ENCODE data around the gene CDKAL1. TPM values are rescaled to one million over a fixed set of nuclear protein-coding genes. Genes with fewer than 3 reads are reported as not detected.

Gene CDKAL1
- total and polyA plus RNA-seq, 10 of the 15 experiments (the other 5 are each of a cell fraction or from before 2014, with no cell fraction given) = 10.7 to 26.9 (median 17.3) TPM

DNA sequence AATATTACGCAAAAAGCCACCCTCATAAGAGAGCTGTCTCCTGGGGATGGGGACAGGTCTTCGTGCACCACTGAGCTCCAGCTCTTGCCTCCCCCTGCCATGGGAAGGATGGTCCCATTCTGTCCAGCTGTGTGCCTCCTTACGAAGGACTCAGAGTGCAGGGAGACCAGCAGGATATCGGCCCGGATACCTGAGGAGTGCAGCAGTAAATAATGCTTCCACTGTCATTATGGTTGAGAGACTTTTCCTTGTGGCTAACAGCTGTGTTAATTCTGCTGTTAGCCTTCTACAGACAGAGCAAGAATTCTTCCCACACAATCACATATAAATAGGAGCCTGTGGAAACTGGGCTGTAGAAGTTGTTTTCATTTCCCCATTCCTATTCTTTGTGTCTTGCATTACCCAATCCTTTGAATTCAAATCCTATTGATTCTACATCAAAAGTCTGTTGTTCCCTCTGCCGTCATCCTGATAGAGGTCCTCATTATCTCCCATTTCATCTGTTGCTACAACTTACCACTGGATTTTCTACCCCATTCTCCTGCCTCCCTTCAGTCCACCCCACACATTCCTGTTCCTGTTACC lies 694.7 kb downstream of the CDKAL1 start:
- Histone ChIP-seq H3K4me2 (ENCODE audit: control insufficient read depth, insufficient read depth) (no peak overlapping the region), H3K9ac (ENCODE audit: control insufficient read depth, insufficient read depth, low read length) (no peak overlapping the region), H3K27me3 (replicated peaks in 1 of 2; ENCODE audit: control insufficient read depth in 2 of 2, insufficient read depth in 2 of 2, low read length in 1 of 2) (no peaks in the 10 kb centered on the region), H3K4me3 (no peak overlapping the region), H2AFZ (ENCODE audit: control insufficient read depth, low read depth, low read length) (no peak overlapping the region), H4K20me1 (ENCODE audit: control insufficient read depth, insufficient read depth) (no peaks in the 10 kb centered on the region), H3K4me1 (ENCODE audit: control insufficient read depth, insufficient read depth, low read length) (no peaks in the 10 kb centered on the region), H3K27ac (ENCODE audit: control insufficient read depth, insufficient read depth) (no peak overlapping the region), H3K36me3 (ENCODE audit: control insufficient read depth in 2 of 2, insufficient read depth in 2 of 2, low read length in 1 of 2) (peaks cover 0 to 6% of the 10 kb centered on the region in 2 experiments; a peak in 2 of 4 replicates), H3K9me3 (replicated peaks; ENCODE audit: control insufficient read depth, insufficient read depth, low read length) (peaks cover 4% of the 10 kb centered on the region; the same call in 2 of the 3 replicates), H3K79me2 (ENCODE audit: control insufficient read depth, insufficient read depth, low read length) (no peaks in the 10 kb centered on the region)
- intact Hi-C loops (cut with micrococcal nuclease; ENCODE audit: unreplicated experiment) (no loop called here), in situ Hi-C loops (cut with MboI) (no loop called here)
- TF ChIP-seq GATAD2B (conservative IDR thresholded peaks at IDR 0.05; ENCODE audit: low read depth) = no peak
- no peak for TF ChIP-seq NFXL1 (IDR thresholded peaks at IDR 0.05; ENCODE audit: borderline replicate concordance)
- no peak for TF ChIP-seq PAX5 (IDR thresholded peaks at IDR 0.05; ENCODE audit: borderline replicate concordance, low read depth, low read length)
- ChIA-PET RAD21 (ENCODE audit: unreplicated experiment) (no interaction called here), SMC1A (ENCODE audit: uncharacterized antibody, unreplicated experiment) (interaction anchor here (1.0 to 1.6 kb wide), 3 partner anchors 12 to 29 kb away, joined by 3 to 4 read pairs (median 4); no protein-coding TSS in a partner anchor), CTCF (no interaction called here), POLR2A (no interaction called here)
- no peak for DNase-seq (ENCODE audit: low read depth, low spot score)
- FAIRE-seq = no peak
- 93% methylated on average over 6 of the region's 6 CpGs for WGBS (ENCODE audit: insufficient coverage, insufficient replicate concordance, low lambda C conversion rate, missing lambda C conversion rate)
- no peak for ATAC-seq
- BruUV-seq (replicated peaks) = no TSS peak

DNA sequence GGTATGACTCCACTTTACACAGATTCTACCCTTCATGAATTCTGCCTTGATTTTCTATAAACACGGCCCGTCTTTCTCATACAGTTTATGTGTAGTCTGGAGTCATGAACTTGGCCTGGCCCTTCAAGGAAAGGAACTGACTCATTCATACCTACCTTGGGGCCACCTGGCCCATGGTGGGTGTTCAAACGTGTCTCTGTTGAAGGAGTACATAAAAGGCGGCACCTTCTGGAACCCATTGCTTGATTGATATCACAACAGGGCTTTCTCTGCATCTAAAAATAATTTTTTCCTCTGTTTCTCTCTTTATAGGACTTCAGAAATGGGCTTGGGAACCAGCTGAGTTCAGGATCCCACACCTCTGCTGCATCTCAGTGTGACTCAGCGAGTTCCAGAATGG lies 696.3 kb downstream of the CDKAL1 start:
- SMC1A ChIA-PET (ENCODE audit: uncharacterized antibody, unreplicated experiment) = no interaction called here
- Histone ChIP-seq H3K9me3 (replicated peaks; ENCODE audit: control insufficient read depth, insufficient read depth, low read length) (peaks cover 4% of the 10 kb centered on the region; the same call in 2 of the 3 replicates), H3K4me3 (no peak overlapping the region), H3K36me3 (ENCODE audit: control insufficient read depth in 2 of 2, insufficient read depth in 2 of 2, low read length in 1 of 2) (peaks cover 0 to 6% of the 10 kb centered on the region in 2 experiments; a peak in 2 of 4 replicates), H3K9ac (ENCODE audit: control insufficient read depth, insufficient read depth, low read length) (no peak overlapping the region), H3K79me2 (ENCODE audit: control insufficient read depth, insufficient read depth, low read length) (no peaks in the 10 kb centered on the region), H3K27me3 (replicated peaks in 1 of 2; ENCODE audit: control insufficient read depth in 2 of 2, insufficient read depth in 2 of 2, low read length in 1 of 2) (no peaks in the 10 kb centered on the region), H3K4me2 (ENCODE audit: control insufficient read depth, insufficient read depth) (no peak overlapping the region), H4K20me1 (ENCODE audit: control insufficient read depth, insufficient read depth) (no peaks in the 10 kb centered on the region), H3K4me1 (ENCODE audit: control insufficient read depth, insufficient read depth, low read length) (no peaks in the 10 kb centered on the region), H2AFZ (ENCODE audit: control insufficient read depth, low read depth, low read length) (no peak overlapping the region), H3K27ac (ENCODE audit: control insufficient read depth, insufficient read depth) (no peak overlapping the region)
- no peak for TF ChIP-seq PAX8 (IDR thresholded peaks at IDR 0.05)
- TF ChIP-seq BRCA1 (IDR thresholded peaks at IDR 0.05; ENCODE audit: low read depth, low read length) = no peak
- CTCF ChIA-PET = no interaction called here
- BruUV-seq (replicated peaks) = no TSS peak
- 82% methylated on average over 5 of the region's 5 CpGs for WGBS (ENCODE audit: insufficient coverage, insufficient replicate concordance, low lambda C conversion rate, missing lambda C conversion rate)
- RAD21 ChIA-PET (ENCODE audit: unreplicated experiment) = no interaction called here
- intact Hi-C loops (cut with micrococcal nuclease; ENCODE audit: unreplicated experiment) = no loop called here
- ATAC-seq = no peak
- no peak for FAIRE-seq
- in situ Hi-C loops (cut with MboI) = no loop called here
- POLR2A ChIA-PET = no interaction called here
- DNase-seq (ENCODE audit: low read depth, low spot score) = no peak
